ENCODE results near the gene SPINT3.
"Not testable (repeated sequence)": the region's sequence is repeated elsewhere in the genome, so short reads cannot be mapped to it uniquely, and the experiment has no call there.

DNA sequence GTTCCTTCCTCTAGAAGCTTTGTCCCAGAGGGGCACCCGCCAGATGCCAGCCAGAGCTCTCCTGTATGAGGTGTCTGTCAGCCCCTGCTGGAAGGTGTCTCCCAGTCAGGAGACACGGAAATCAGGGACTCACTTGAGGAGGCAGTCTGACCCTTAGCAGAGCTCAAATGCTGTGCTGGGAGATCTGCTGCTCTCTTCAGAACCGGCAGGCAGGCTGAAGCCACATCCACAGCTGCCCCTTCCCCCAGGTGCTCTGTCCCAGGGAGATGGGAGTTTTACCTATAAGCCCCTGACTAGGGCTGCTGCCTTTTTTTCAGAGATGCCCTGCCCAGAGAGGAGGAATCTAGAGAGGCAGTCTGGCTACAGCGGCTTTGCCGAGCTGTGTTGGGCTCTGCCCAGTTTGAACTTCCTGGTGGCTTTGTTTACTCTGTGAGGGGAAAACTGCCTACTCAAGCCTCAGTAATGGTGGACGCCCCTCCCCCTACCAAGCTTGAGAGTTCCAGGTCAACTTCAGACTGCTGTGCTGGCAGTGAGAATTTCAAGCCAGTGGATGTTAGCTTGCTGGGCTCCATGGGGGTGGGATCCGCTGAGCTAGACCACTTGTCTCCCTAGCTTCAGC is 37.8 kb downstream of the SPINT3 start:
- TF ChIP-seq, protein P1, sequence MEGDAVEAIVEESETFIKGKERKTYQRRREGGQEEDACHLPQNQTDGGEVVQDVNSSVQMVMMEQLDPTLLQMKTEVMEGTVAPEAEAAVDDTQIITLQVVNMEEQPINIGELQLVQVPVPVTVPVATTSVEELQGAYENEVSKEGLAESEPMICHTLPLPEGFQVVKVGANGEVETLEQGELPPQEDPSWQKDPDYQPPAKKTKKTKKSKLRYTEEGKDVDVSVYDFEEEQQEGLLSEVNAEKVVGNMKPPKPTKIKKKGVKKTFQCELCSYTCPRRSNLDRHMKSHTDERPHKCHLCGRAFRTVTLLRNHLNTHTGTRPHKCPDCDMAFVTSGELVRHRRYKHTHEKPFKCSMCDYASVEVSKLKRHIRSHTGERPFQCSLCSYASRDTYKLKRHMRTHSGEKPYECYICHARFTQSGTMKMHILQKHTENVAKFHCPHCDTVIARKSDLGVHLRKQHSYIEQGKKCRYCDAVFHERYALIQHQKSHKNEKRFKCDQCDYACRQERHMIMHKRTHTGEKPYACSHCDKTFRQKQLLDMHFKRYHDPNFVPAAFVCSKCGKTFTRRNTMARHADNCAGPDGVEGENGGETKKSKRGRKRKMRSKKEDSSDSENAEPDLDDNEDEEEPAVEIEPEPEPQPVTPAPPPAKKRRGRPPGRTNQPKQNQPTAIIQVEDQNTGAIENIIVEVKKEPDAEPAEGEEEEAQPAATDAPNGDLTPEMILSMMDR (IDR thresholded peaks at IDR 0.05 in 2 of 3, conservative IDR thresholded peaks at IDR 0.05 in 1 of 3; ENCODE audit: borderline replicate concordance in 1 of 3, insufficient read depth in 1 of 3, low read depth in 2 of 3, low read length in 2 of 3) = not testable (repeated sequence)
- TF ChIP-seq POLR2A (IDR thresholded peaks at IDR 0.05; ENCODE audit: borderline replicate concordance, extremely low read depth, insufficient read depth, insufficient read length) = not testable (repeated sequence)

All from HCT116 (cell line).